Measurements from ENCODE around the gene PNMA8C. TPM values are rescaled to one million over a fixed set of nuclear protein-coding genes. Genes with fewer than 3 reads are reported as not detected.
A peak's percentile ranks its signal among the peaks of the same experiment; 100 is the strongest.
"Not testable (repeated sequence)": the region's sequence is repeated elsewhere in the genome, so short reads cannot be mapped to it uniquely, and the experiment has no call there.

The PNMA8C gene
- total RNA-seq, 2 donors from 2014 or later, result 1.2 to 5.2 TPM

DNA sequence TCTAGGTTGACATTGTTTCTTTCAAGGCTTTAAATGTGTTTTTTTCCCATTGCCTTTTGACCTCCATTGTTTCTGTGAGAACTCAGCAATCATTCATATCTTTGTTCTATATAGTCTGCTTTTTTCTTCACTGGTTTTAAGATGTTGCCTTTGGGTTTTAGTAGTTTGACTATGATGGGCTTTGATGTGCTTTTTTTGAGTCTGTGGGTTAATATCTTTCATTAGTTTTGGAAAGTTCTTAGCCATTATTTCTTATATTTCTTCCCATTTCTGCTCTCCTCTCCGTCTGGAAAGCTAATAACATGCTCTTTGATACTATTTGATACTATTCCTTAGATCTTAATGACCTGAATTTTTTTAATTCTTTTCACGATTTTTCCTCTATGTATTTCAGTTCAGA lies 48.0 kb downstream of the PNMA8C start:
- ATAC-seq (ENCODE audit: insufficient number of reproducible peaks, low FRiP score, low read depth) (no peak), DNase-seq (ENCODE audit: low spot score) (no peak)
- Histone ChIP-seq H3K27me3 (replicated peaks; ENCODE audit: insufficient read depth) (no peaks in the 10 kb centered on the region), H3K4me3 (no peak overlapping the region), H3K36me3 (peaks cover 40% of the 10 kb centered on the region), H3K4me1 (ENCODE audit: control insufficient read depth in 1 of 2, low read depth in 2 of 2) (peaks cover 20 to 35% of the 10 kb centered on the region in 2 donors), H3K27ac (peak overlapping the region; percentile 51 to 67), H3K9me3 (no peaks in the 10 kb centered on the region)
- TF ChIP-seq, protein P1, sequence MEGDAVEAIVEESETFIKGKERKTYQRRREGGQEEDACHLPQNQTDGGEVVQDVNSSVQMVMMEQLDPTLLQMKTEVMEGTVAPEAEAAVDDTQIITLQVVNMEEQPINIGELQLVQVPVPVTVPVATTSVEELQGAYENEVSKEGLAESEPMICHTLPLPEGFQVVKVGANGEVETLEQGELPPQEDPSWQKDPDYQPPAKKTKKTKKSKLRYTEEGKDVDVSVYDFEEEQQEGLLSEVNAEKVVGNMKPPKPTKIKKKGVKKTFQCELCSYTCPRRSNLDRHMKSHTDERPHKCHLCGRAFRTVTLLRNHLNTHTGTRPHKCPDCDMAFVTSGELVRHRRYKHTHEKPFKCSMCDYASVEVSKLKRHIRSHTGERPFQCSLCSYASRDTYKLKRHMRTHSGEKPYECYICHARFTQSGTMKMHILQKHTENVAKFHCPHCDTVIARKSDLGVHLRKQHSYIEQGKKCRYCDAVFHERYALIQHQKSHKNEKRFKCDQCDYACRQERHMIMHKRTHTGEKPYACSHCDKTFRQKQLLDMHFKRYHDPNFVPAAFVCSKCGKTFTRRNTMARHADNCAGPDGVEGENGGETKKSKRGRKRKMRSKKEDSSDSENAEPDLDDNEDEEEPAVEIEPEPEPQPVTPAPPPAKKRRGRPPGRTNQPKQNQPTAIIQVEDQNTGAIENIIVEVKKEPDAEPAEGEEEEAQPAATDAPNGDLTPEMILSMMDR (IDR thresholded peaks at IDR 0.05), result no peak

GRCh38 chr19:46378268-46378667 lies 50.5 kb downstream of the PNMA8C start:
- Histone ChIP-seq H3K4me3 (peak overlapping the region; percentile 16), H3K4me1 (ENCODE audit: control insufficient read depth in 1 of 2, low read depth in 2 of 2) (peaks cover 29 to 50% of the 10 kb centered on the region in 2 donors), H3K27me3 (replicated peaks; ENCODE audit: insufficient read depth) (no peaks in the 10 kb centered on the region), H3K9me3 (no peaks in the 10 kb centered on the region), H3K36me3 (peaks cover 27% of the 10 kb centered on the region), H3K27ac (peak overlapping the region; percentile 66 to 67)
- TF ChIP-seq, protein P1 (IDR thresholded peaks at IDR 0.05), result no peak
- DNase-seq (ENCODE audit: low spot score) (no peak), ATAC-seq (ENCODE audit: insufficient number of reproducible peaks, low FRiP score, low read depth) (no peak)

GRCh38 chr19:46376241-46377153 lies 52.2 kb downstream of the PNMA8C start:
- Histone ChIP-seq H3K4me1 (ENCODE audit: control insufficient read depth in 1 of 2, low read depth in 2 of 2) (peaks cover 35 to 66% of the 10 kb centered on the region in 2 donors), H3K27me3 (replicated peaks; ENCODE audit: insufficient read depth) (no peaks in the 10 kb centered on the region), H3K27ac (peak overlapping the region; percentile 16 to 67), H3K9me3 (no peaks in the 10 kb centered on the region), H3K36me3 (peaks cover 17% of the 10 kb centered on the region), H3K4me3 (no peak overlapping the region)
- TF ChIP-seq, protein P1 (IDR thresholded peaks at IDR 0.05), result no peak
- DNase-seq (ENCODE audit: low spot score) (no peak), ATAC-seq (ENCODE audit: insufficient number of reproducible peaks, low FRiP score, low read depth) (no peak)

GRCh38 chr19:46375476-46376067 lies 53.2 kb downstream of the PNMA8C start:
- Histone ChIP-seq H3K4me1 (ENCODE audit: control insufficient read depth in 1 of 2, low read depth in 2 of 2) (peaks cover 35 to 62% of the 10 kb centered on the region in 2 donors), H3K36me3 (peaks cover 15% of the 10 kb centered on the region), H3K27ac (peak overlapping the region in 1 of 2 donors; percentile 69)
- H3K27me3 ChIP-seq (replicated peaks; ENCODE audit: insufficient read depth); H3K9me3 ChIP-seq; ATAC-seq (ENCODE audit: insufficient number of reproducible peaks, low FRiP score, low read depth); DNase-seq (ENCODE audit: low spot score); H3K4me3 ChIP-seq: not testable (repeated sequence)

Other genes starting within 250 kb of the PNMA8C start
- not detected for gene IGFL1, start 199.2 kb downstream of the PNMA8C start, total RNA-seq
- 100 to 1,000 TPM in 1 of 2 donors, 10 to 100 TPM in 1; 85.6 to 189 TPM for gene HIF3A, start 131.9 kb downstream of the PNMA8C start, total RNA-seq
- 100 to 1,000 TPM in 1 of 2 donors, 10 to 100 TPM in 1; 60.6 to 107 TPM for gene PPP5C, start 81.8 kb downstream of the PNMA8C start, total RNA-seq
- gene CCDC8, start 15.4 kb downstream of the PNMA8C start, total RNA-seq, result 10 to 100 TPM; 22.6 to 23.0 TPM
- gene PNMA8A, start 42.6 kb upstream of the PNMA8C start, total RNA-seq, result 10 to 100 TPM in 1 of 2 donors, 1 to 10 TPM in 1; 5.1 to 14.6 TPM
- gene PNMA8B, start 66.9 kb upstream of the PNMA8C start, total RNA-seq, result 1 to 10 TPM; 4.4 to 4.9 TPM
- gene CALM3, start 172.4 kb upstream of the PNMA8C start, total RNA-seq, result 100 to 1,000 TPM; 181 to 202 TPM
- 100 to 1,000 TPM; 106 to 207 TPM for gene PTGIR, start 196.2 kb upstream of the PNMA8C start, total RNA-seq
- not detected for gene GNG8, start 207.3 kb upstream of the PNMA8C start, total RNA-seq
- 100 to 1,000 TPM; 118 to 138 TPM for gene DACT3, start 232.2 kb upstream of the PNMA8C start, total RNA-seq